HEK293T (cell line): ENCODE measurements around the gene SAA4.

Source experiments
- ARNT ChIP-seq: fragments of 450-650 bp; IDR thresholded peaks from 2 replicates; pipeline ENCODE4 v1.6.1; 2017; ENCODE audit warnings: mild to moderate bottlenecking
- FOXM1 ChIP-seq: fragments of 450-650 bp; IDR thresholded peaks from 2 replicates; pipeline ENCODE4 v1.6.1; 2017; ENCODE audit warnings: mild to moderate bottlenecking, borderline replicate concordance
- PKNOX1 ChIP-seq: fragments of 450-650 bp; IDR thresholded peaks from 2 replicates; pipeline ENCODE4 v1.6.1; 2016
- SP1 ChIP-seq: fragments of 450-650 bp; IDR thresholded peaks from 2 replicates; pipeline ENCODE4 v1.6.1; 2017
- SUZ12 ChIP-seq: fragments of 450-650 bp; IDR thresholded peaks from 2 replicates; pipeline ENCODE4 v1.6.1; 2016; ENCODE audit warnings: mild to moderate bottlenecking

GRCh38 chr11:18233912-18234311 is 2.7 kb downstream of the SAA4 start:
- TF ChIP-seq SUZ12, result no peak
- TF ChIP-seq FOXM1, result no peak
- TF ChIP-seq SP1, result no peak
- no peak for TF ChIP-seq PKNOX1
- no peak for TF ChIP-seq ARNT
